GM21447 (cell line): Measurements from ENCODE around the gene EIF3A.
"Not testable (repeated sequence)": the region's sequence is repeated elsewhere in the genome, so short reads cannot be mapped to it uniquely, and the experiment has no call there.

ENCODE experiments used
- ATAC-seq: cut with Tn5 transposase; IDR thresholded peaks from one replicate; pipeline ENCODE4 v1.9.1; 2021; ENCODE audit not compliant: unreplicated experiment

Gene EIF3A

GRCh38 chr10:119080521-119081259 lies at the start of gene EIF3A:
TSS of gene EIF3A (minus strand) at chr10:119080817. CDS start at chr10:119080676, 141 bp downstream.
- ATAC-seq, result peak; percentile 72

- no peak for ATAC-seq
These were observed 49.1 kb upstream of the EIF3A start for GRCh38 chr10:119129721-119130120.

GRCh38 chr10:119125942-119126341 lies 45.3 kb upstream of the EIF3A start:
- no peak for ATAC-seq

GRCh38 chr10:119120875-119121274 lies 40.3 kb upstream of the EIF3A start:
- ATAC-seq, result no peak

- peak; percentile 88 for ATAC-seq
These were observed 39.8 kb upstream of the EIF3A start for GRCh38 chr10:119120413-119120867.

GRCh38 chr10:119119400-119119799 lies 38.8 kb upstream of the EIF3A start:
- no peak for ATAC-seq

- ATAC-seq, result no peak
These were observed 37.6 kb upstream of the EIF3A start for GRCh38 chr10:119118231-119118630.

GRCh38 chr10:119116326-119116951 lies 35.8 kb upstream of the EIF3A start:
- no peak for ATAC-seq

- no peak for ATAC-seq
These were observed 35.3 kb upstream of the EIF3A start for GRCh38 chr10:119115926-119116325.

- no peak for ATAC-seq
These were observed 33.4 kb upstream of the EIF3A start for GRCh38 chr10:119113751-119114732.

GRCh38 chr10:119112056-119112455 lies 31.4 kb upstream of the EIF3A start:
- ATAC-seq, result no peak

- ATAC-seq, result not testable (repeated sequence)
These were observed 27.2 kb upstream of the EIF3A start for GRCh38 chr10:119107771-119108170.

- ATAC-seq, result not testable (repeated sequence)
These were observed 26.5 kb upstream of the EIF3A start for GRCh38 chr10:119107106-119107505.

- not testable (repeated sequence) for ATAC-seq
These were observed 25.3 kb upstream of the EIF3A start for GRCh38 chr10:119105899-119106298.

- ATAC-seq, result no peak
These were observed 24.5 kb upstream of the EIF3A start for GRCh38 chr10:119105155-119105554.

- ATAC-seq, result no peak
These were observed 24.0 kb upstream of the EIF3A start for GRCh38 chr10:119104654-119105015.

GRCh38 chr10:119103903-119104653 lies 23.5 kb upstream of the EIF3A start, which contains the start of gene DENND10:
TSS of gene DENND10 (plus strand) at chr10:119104113. CDS start at chr10:119104143, 30 bp downstream.
- ATAC-seq, result peak; percentile 83

GRCh38 chr10:119103241-119103902 lies 22.8 kb upstream of the EIF3A start:
- ATAC-seq, result no peak

- no peak for ATAC-seq
These were observed 20.9 kb upstream of the EIF3A start for GRCh38 chr10:119101366-119102098.
